ENCODE data around the gene PBX4. TPM values are rescaled to one million over a fixed set of nuclear protein-coding genes. Genes with fewer than 3 reads are reported as not detected.

PBX4 gene
- total RNA-seq, 1 experiment from 2014 or later, result 11.6 TPM

- RAD21 ChIA-PET (ENCODE audit: low non-redundant PET in 1 of 2, low total read pairs in 2 of 2, uncharacterized antibody in 2 of 2, unreplicated experiment in 2 of 2), result interaction anchor here in 1 of 2 experiments (0.6 kb wide), 1 partner anchor 77 kb away, joined by 3 read pairs; no protein-coding TSS in a partner anchor
- TF ChIP-seq ELF1 (IDR thresholded peaks at IDR 0.05; ENCODE audit: borderline replicate concordance, low read depth), result no peak
- no peak for TF ChIP-seq REST (IDR thresholded peaks at IDR 0.05; ENCODE audit: low read depth)
- TF ChIP-seq SRF (IDR thresholded peaks at IDR 0.05; ENCODE audit: low read depth), result no peak
- CTCF ChIA-PET, result interaction anchor here (1.3 to 4.9 kb wide), 3 partner anchors 12 to 62 kb away, joined by 3 to 52 read pairs (median 14); no protein-coding TSS in a partner anchor
- Histone ChIP-seq H3K27me3 (ENCODE audit: insufficient read depth, low read length) (no peaks in the 10 kb centered on the region), H3K27ac (ENCODE audit: low read depth, low read length) (no peak overlapping the region; the same call in 1 of the 2 replicates), H3K9me3 (ENCODE audit: control insufficient read depth in 1 of 2, insufficient read depth in 1 of 2, low read depth in 1 of 2, low read length in 2 of 2) (no peaks in the 10 kb centered on the region), H3K9ac (ENCODE audit: low read length) (no peak overlapping the region), H3K4me3 (replicated peaks in 1 of 2; ENCODE audit: low read depth in 1 of 2, low read length in 2 of 2) (no peak overlapping the region), H2AFZ (ENCODE audit: low read depth, low read length, poor library complexity, severe bottlenecking) (no peak overlapping the region), H3K9me2 (ENCODE audit: insufficient read depth) (no peaks in the 10 kb centered on the region), H3K36me3 (ENCODE audit: control insufficient read depth in 1 of 2, insufficient read depth in 2 of 2, low read length in 2 of 2) (no peaks in the 10 kb centered on the region), H4K20me1 (ENCODE audit: insufficient read depth) (no peaks in the 10 kb centered on the region), H3K4me1 (ENCODE audit: control insufficient read depth in 1 of 2, insufficient read depth in 2 of 2, low read length in 2 of 2) (no peaks in the 10 kb centered on the region), H3K79me2 (ENCODE audit: insufficient read depth, low read length) (no peaks in the 10 kb centered on the region), H3K4me2 (ENCODE audit: low read length) (no peak overlapping the region)
- ATAC-seq, result no peak
- BruUV-seq (replicated peaks), result no TSS peak
- POLR2A ChIA-PET, result no interaction called here
- intact Hi-C loops (cut with micrococcal nuclease), result no loop called here
- no peak for DNase-seq (ENCODE audit: low read depth, low spot score)
These were observed 66.7 kb downstream of the PBX4 start for GRCh38 chr19:19551853-19552192.
